Measurements from ENCODE around the gene KANK4.

Gene KANK4

DNA sequence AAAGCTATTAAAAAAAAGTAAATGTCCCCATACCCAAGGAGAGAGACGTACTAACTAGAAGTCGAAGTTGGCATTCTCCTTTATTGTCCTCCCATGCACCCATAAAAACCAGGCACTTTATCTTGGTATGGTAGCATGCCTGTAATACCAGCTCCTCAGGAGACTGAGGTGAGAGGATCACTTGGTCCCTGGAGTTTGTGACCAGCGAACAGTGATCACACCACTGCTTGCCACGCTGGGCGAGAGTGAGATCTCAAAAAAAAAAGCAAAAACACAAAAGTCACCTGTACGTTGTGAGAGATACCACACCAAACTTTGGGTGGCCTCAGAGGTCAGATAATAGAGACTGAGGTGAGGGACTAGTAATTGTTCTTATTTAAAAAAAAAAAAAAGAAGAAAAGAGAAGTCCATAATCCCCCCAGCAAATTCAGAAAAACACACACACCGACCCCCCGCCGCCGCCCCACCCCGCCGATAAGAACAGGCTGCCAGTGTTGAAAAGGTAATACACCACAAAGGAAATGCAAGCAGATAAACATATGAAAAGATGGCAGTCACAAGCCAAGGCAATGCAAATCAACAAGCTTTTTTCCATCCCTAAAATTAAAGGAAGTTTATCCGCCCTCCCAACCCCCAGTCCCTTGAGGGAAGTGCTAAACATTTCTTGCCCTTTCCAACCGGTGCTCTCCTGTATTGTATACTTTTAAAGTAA lies 121.0 kb downstream of the KANK4 start:
- no peak for DNase-seq

DNA sequence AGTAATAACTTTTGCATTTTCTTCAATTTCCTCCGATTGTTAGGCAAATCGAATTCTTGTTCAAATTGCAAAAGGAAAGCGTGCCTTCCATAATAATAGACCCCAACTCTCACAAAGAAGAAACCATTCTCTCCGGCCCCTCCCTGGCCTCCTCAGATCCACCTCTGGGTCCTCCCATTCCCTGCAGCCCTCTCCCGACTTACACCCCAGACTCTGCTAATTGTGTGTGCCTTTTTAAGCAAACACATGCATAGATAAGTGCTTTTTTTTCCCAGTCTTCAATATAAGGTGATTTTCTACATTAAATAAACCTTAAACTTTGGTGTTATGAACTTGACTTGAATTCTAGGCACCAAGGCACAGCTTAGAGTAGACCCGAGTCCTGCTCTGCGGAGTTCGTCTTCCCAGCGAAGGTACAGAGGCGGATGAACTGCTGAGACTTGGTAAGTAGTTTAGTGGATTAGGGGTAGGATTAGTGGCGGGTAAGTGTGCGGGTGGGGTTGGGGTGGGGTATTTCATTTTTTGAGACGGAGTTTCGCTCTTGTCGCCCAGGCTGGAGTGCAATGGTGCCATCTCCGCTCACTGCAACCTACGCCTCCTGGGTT lies 123.0 kb downstream of the KANK4 start:
- peak; percentile 16 for DNase-seq

DNA sequence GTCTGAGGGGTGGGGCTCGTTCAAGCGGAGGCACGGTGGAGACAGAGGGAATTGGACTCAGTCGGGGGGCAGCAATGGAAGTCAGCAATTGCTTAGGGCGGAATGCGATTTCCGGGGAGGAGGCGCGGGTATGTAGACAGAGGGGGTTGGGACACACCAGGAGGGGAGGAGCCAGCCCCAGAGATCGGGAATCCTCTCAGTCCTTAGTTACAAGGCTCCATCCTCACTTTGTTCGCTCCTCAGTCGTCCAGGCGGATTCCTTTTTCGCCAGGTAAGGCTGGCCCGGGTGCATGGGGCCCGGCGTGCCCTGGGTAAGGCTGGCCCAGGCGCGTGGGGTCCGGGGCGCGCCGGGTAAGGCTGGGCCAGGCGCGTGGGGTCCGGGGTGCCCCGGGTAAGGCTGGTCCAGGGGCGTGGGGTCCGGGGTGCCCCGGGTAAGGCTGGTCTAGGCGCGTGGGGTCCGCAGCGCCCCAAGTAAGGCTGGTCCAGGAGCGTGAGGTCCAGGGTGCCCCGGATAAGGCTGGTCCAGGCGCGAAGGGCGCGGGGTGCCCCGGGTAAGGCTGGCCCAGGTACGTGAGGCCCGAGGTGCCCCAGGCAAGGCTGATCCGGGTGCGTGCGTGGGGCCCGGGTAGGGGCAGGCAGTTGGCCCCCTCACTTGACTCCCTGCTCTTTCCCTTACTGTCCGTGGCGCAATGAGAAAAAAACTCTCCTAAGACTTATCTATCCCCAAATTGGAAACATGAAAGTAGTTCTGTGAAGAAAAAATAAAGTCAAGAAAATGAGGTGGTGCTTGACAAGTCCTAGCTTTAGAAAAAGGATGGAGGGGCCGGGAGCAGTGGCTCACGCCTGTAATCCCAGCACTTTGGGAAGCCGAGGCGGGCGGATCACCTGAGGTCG lies 124.3 kb downstream of the KANK4 start, which contains the start of gene L1TD1:
Gene L1TD1, plus strand, starts transcription at position 199 of the 894 bp plus-strand sequence. CDS start 11,780 bp downstream, outside the sequence.
- DNase-seq = peak; percentile 70

DNA sequence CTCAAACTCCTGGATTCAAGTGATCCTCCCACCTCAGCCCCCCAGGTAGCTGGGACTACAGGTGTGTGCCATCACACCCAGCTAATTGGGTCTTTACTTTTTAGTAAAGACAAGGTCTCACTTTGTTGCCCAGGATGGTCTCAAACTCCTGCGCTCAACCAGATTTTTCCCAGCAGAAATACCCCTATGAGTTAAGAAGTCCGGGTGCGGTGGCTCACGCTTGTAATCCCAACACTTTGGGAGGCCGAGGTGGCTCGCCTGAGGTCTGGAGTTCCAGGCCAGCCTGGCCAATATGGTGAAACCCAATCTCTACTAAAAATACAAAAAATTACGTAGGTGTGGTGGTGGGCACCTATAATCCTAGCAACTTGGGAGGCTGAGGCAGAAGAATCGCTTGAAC lies 131.1 kb downstream of the KANK4 start:
- DNase-seq = no peak

- no peak for DNase-seq
Measured at GRCh38 chr1:62187548-62187947, 131.7 kb downstream of the KANK4 start.
